ENCODE results near the gene DENND11. TPM values are rescaled to one million over a fixed set of nuclear protein-coding genes. Genes with fewer than 3 reads are reported as not detected.
"Not testable (repeated sequence)": the region's sequence is repeated elsewhere in the genome, so short reads cannot be mapped to it uniquely, and the experiment has no call there.

Gene DENND11
- total RNA-seq, 2 donors from 2014 or later, result 43.2 to 48.7 TPM

DNA sequence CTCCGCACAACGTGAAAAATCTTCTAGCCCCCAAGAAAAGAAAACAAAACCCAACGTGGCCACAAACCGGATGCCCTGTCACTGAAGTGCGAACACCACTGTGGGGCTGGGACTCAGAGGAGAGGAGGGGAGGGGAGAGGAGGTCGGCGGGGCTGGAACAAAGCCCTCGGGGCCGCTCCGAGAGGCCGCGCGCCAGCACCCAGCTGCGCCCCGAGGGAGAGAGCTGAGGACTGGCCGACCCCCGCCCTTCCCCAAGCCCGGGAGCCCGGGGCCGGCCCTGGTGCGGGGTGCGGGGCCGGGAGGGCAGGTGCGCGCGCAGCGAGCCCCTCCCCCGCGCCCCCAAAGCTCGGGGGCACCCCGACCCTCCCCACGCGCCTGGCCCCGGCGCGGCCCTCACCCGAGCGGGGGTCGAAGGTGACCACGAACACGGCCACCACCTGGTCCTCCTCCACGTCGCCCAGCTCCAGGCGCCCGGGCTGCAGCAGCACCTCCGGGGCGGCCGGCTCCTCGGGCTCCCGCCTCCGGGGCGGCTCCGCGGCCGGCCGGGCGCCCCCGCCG lies 398 bp downstream of the DENND11 start:
- H3K27me3 Mint-ChIP-seq (ENCODE audit: low read depth), result peaks cover 13% of the 10 kb centered on the region
- peak overlapping the region; percentile 76 to 79 for H3K4me3 Mint-ChIP-seq
- ATAC-seq (replicated peaks in 1 of 2) (peak; percentile 88 to 91), DNase-seq (peak; percentile 69 to 81)
- H3K4me1 Mint-ChIP-seq (ENCODE audit: low read depth), result peaks cover 50% of the 10 kb centered on the region
- H3K27ac Mint-ChIP-seq, result no peak overlapping the region
- H3K9me3 Mint-ChIP-seq, result no peaks in the 10 kb centered on the region
- H3K36me3 Mint-ChIP-seq (ENCODE audit: insufficient read depth in 2 of 2), result peaks cover 2 to 4% of the 10 kb centered on the region in 2 donors

DNA sequence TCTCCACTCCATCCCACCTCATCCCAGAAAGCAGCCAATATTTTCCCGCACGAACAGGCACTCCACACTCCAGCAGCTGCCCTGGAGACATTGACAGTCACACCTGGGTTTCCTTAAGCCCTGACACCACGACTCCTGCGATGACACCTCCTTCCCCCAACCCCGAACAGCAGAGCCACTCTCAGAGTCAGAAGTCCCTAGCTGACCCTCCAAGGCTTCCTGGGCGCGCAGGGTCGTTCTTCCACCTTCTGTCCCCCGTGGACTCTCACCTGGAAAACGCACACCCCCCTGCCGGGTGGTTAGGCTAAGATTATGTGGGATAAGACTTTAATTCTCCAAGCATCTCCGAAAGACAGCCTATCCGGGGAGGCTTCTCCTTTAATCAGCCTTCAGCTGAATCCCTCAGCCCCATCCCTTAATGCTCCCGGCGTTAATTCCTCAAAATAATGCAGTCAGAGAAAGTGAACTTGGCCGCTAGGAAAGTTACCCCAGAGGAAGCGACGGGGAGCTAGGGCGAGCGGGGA lies 1.1 kb downstream of the DENND11 start:
- Mint-ChIP-seq H3K4me3 (peak overlapping the region; percentile 62 to 79), H3K27me3 (ENCODE audit: low read depth) (peaks cover 13% of the 10 kb centered on the region), H3K36me3 (ENCODE audit: insufficient read depth in 2 of 2) (peaks cover 2 to 4% of the 10 kb centered on the region in 2 donors), H3K9me3 (no peaks in the 10 kb centered on the region), H3K4me1 (ENCODE audit: low read depth) (peaks cover 55% of the 10 kb centered on the region), H3K27ac (peak overlapping the region; percentile 34)
- ATAC-seq (replicated peaks in 1 of 2), result no peak
- DNase-seq, result peak; percentile 13 to 16

DNA sequence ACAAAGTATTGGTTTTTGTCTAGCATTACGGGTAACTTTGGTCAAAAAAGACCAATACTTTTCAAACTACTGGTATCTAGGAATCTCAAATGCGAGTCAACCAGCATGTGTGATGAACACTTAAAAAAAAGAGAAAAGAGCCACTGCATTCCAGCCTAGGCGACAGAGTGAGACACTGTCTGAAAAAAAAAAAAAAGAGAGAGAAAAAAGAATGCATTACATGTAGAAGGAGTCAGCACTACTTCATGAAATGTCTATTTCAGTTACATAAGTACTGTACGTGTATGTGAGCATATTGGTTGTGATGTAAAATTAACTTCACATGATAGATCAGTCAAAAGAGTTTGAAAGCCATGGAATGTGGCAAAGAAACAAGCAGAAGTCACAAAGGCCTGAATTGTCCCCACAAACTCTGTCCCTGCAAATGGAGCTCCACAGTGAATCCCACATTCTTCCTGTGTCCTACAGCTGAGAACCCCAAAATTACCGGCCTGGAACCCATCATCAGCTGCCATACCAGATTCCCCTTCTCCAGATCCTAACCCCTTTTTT lies 1.6 kb downstream of the DENND11 start:
- peak overlapping the region; percentile 58 for H3K27ac Mint-ChIP-seq
- H3K4me3 Mint-ChIP-seq, result peak overlapping the region; percentile 62 to 79
- ATAC-seq (replicated peaks in 1 of 2) (no peak), DNase-seq (no peak)
- H3K36me3 Mint-ChIP-seq (ENCODE audit: insufficient read depth in 2 of 2), result peaks cover 2 to 4% of the 10 kb centered on the region in 2 donors
- peaks cover 58% of the 10 kb centered on the region for H3K4me1 Mint-ChIP-seq (ENCODE audit: low read depth)
- peaks cover 13% of the 10 kb centered on the region for H3K27me3 Mint-ChIP-seq (ENCODE audit: low read depth)
- H3K9me3 Mint-ChIP-seq, result no peaks in the 10 kb centered on the region

DNA sequence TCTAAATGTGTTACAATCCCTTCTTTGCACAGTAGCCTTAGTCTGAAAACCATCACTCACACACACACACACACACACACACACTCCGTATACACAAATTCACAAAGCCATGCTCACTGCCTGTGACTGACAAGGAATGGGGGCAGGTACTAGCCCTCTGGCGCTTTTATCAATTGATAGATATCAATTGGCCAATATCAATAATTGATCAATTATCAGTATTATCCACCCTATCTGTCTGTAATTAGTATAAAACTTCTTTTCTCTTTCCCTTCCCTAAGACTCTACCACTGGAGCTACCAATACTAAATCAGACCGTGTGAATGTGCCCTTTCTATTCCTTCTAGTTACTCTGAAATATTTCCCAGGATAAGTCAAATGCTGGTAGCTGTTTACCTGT lies 2.1 kb downstream of the DENND11 start:
- DNase-seq, result no peak
- H3K36me3 Mint-ChIP-seq (ENCODE audit: insufficient read depth in 2 of 2), result peaks cover 2 to 4% of the 10 kb centered on the region in 2 donors
- H3K27ac Mint-ChIP-seq, result peak overlapping the region; percentile 58
- H3K4me1 Mint-ChIP-seq (ENCODE audit: low read depth), result peaks cover 58% of the 10 kb centered on the region
- H3K9me3 Mint-ChIP-seq, result no peaks in the 10 kb centered on the region
- H3K4me3 Mint-ChIP-seq, result peak overlapping the region; percentile 62 to 79
- no peak for ATAC-seq (replicated peaks in 1 of 2)
- H3K27me3 Mint-ChIP-seq (ENCODE audit: low read depth), result peaks cover 13% of the 10 kb centered on the region

DNA sequence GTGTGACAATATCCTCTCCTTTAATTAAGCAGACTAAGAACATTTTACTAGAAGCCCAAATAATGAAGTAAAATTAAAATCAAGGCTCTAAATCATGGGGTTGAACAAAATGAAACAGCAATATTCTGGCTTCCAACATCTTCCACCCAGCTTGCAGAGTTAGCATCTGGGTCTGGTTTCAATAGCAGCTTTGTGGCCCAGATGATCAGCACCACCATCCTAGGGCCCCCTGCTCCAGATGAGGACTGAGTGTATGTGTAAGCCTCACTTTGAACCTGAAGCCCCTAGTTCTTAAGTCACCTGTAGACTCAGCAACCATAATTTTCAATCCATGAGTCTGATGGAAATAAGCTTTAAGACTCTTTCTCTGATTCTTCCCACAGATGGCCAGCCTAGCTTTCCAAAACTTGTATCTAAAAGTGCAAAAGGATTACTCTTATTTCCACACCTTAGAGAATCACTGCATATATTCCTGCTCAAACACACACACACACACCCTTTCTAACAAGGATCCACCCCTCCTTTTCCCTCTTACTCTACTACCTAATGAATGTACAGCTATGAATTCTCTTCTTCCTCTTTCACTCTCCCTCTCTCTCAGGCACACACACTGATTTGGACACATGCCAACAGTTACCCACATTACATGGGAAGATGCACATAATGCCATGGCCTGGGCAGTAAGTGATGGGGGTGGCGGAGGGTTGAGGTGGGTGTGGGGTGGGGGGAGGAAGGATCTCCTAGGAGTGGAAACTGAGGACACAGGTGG lies 3.5 kb downstream of the DENND11 start:
- DNase-seq (no peak), ATAC-seq (replicated peaks in 1 of 2) (no peak)
- Mint-ChIP-seq H3K4me1 (ENCODE audit: low read depth) (peaks cover 67% of the 10 kb centered on the region), H3K27me3 (ENCODE audit: low read depth) (peaks cover 4% of the 10 kb centered on the region), H3K9me3 (no peaks in the 10 kb centered on the region), H3K4me3 (no peak overlapping the region), H3K27ac (no peak overlapping the region), H3K36me3 (ENCODE audit: insufficient read depth in 2 of 2) (peaks cover 2 to 4% of the 10 kb centered on the region in 2 donors)

DNA sequence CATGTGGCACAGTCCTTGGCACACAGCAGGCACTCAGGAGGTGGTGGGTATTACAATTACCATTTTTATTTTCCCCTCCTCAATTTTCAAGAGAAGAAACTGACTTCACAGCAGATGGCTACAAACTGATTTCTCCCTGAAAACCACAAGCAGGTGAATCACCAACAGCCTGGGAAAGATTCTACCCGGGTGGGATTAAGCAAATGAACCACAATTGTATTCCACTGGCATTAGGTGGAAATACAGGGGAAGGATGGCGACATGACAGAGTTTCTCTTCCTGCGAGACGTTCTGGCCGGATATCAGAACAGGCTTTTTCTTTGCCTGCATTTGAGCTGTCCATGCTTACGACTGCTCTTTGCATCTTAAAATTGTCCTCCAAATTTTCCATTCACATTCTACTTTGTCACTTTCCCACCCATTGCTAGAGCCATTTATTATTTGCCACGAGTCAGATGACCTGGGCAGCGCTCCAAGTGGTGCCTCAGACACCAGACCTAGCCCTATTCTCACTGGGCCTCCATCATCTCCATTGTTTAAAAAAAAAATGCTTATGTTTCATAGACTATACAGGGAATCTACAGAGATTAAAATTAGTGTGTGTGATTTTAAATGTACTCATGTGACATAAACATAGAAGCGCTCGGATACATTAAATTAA lies 4.6 kb downstream of the DENND11 start:
- no peak overlapping the region for H3K27ac Mint-ChIP-seq
- DNase-seq, result no peak
- peaks cover 2 to 4% of the 10 kb centered on the region in 2 donors for H3K36me3 Mint-ChIP-seq (ENCODE audit: insufficient read depth in 2 of 2)
- H3K4me1 Mint-ChIP-seq (ENCODE audit: low read depth), result peaks cover 66% of the 10 kb centered on the region
- no peaks in the 10 kb centered on the region for H3K9me3 Mint-ChIP-seq
- no peaks in the 10 kb centered on the region for H3K27me3 Mint-ChIP-seq (ENCODE audit: low read depth)
- no peak for ATAC-seq (replicated peaks in 1 of 2)
- no peak overlapping the region for H3K4me3 Mint-ChIP-seq

DNA sequence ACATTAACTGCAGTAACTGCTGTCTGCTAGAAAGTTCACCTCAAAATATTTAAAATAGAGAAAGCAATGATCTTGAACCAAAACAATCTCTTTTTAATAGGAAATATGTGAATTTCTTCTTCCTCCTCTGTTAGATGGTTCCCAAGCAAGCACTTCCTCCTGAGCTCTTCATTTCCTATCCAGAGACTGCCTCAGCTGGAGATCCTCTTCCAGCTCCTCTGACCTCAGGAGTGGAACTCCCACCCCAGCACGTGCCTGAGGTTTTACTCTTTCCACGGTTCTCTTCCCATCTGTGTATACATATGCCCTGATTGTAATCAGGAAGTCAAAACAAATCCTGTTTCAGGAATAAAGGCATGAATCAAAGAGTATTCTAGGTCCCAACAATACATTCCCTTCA lies 5.6 kb downstream of the DENND11 start:
- no peak overlapping the region for H3K27ac Mint-ChIP-seq
- no peak for DNase-seq
- H3K36me3 Mint-ChIP-seq (ENCODE audit: insufficient read depth in 2 of 2), result peaks cover under 1 to 4% of the 10 kb centered on the region in 2 donors
- H3K9me3 Mint-ChIP-seq, result no peaks in the 10 kb centered on the region
- no peak overlapping the region for H3K4me3 Mint-ChIP-seq
- H3K27me3 Mint-ChIP-seq (ENCODE audit: low read depth), result no peaks in the 10 kb centered on the region
- no peak for ATAC-seq (replicated peaks in 1 of 2)
- peaks cover 64% of the 10 kb centered on the region for H3K4me1 Mint-ChIP-seq (ENCODE audit: low read depth)

DNA sequence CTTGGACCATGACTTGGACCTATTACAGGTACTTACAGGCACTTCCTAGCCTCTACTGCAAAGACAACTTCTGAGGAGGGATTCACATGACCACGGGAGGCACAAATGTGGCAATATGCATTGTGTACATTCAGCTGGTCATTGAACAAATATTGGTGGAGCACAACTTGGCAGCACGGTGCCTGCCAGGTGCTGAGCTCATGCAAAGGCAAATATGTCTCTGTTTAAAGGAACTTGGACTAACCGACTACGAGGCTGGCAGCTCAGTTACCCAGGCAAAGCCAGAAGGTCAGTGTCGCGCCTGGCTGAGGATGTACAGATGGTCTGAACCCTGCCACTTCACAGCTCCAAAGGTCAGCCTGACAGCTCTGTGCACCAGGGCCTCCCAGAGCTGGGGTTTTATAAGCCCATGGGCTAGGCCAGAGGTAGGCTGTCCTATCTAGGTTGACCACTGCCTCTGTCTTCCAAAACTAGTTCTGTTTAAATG lies 6.1 kb downstream of the DENND11 start:
- no peak overlapping the region for H3K4me3 Mint-ChIP-seq
- H3K4me1 Mint-ChIP-seq (ENCODE audit: low read depth), result peaks cover 61% of the 10 kb centered on the region
- no peak for DNase-seq
- no peaks in the 10 kb centered on the region for H3K27me3 Mint-ChIP-seq (ENCODE audit: low read depth)
- H3K27ac Mint-ChIP-seq, result no peak overlapping the region
- no peaks in the 10 kb centered on the region for H3K9me3 Mint-ChIP-seq
- H3K36me3 Mint-ChIP-seq (ENCODE audit: insufficient read depth in 2 of 2), result peaks cover 0 to 4% of the 10 kb centered on the region in 2 donors
- no peak for ATAC-seq (replicated peaks in 1 of 2)

DNA sequence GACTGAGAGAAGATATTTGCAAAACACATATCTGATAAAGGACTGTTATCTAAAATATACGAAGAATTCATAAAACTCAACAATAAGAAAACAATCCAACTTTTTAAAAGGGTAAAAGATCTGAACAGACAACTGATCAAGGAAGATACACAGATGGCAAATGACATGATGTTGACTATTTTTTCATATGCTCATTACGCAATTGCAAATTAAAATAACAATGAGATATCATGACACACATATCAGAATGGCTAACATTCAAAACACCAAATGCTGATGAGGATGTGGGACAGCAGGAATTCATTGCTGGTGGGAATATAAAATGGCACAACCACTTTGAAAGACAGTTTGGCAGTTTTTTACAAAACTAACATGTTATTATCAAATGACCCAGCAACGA lies 8.9 kb downstream of the DENND11 start:
- DNase-seq (no peak), ATAC-seq (replicated peaks in 1 of 2) (no peak)
- Mint-ChIP-seq H3K36me3 (ENCODE audit: insufficient read depth in 2 of 2) (no peaks in the 10 kb centered on the region), H3K4me1 (ENCODE audit: low read depth) (peaks cover 34% of the 10 kb centered on the region), H3K4me3 (no peak overlapping the region), H3K27me3 (ENCODE audit: low read depth) (no peaks in the 10 kb centered on the region), H3K27ac (no peak overlapping the region), H3K9me3 (no peaks in the 10 kb centered on the region)

DNA sequence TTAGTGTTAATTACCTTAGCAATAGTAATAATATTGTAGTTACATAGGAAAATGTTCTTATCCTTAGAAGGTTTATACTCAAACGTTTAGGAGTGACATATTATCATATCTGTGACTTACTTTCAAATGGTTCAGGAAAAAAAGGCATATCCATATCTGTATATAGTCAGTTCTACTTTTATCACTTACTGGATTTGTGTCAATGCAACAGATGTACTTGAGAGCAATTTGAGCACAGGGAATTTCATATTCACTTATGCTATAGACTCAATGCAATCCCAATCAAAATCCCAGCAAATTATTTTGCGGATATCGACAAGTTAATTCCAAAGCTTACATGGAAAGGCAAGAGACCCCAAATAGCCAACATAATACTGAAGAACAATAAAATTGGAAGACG lies 10.0 kb downstream of the DENND11 start:
- Mint-ChIP-seq H3K27ac (peak overlapping the region; percentile 58), H3K4me1 (ENCODE audit: low read depth) (peaks cover 25% of the 10 kb centered on the region)

DNA sequence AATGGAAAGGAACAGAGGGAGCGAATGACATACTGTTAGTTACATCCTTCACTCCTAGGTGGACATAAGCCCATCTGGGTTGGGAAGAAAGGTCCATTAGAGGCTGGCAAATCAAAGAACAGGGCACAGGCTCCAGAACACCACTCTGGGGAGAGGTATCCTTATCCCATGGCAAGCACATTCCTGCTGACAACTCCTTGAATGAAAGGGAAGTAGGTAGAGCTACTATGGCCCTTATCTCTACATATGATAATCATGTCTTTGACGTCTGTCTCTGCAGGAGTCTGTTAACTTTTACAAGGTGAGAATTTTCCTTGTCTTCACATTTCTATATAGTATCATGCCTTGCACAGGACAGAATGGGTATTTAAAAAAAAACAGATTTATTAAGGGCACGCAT lies 10.4 kb downstream of the DENND11 start:
- peaks cover 25% of the 10 kb centered on the region for H3K4me1 Mint-ChIP-seq (ENCODE audit: low read depth)
- H3K27me3 Mint-ChIP-seq (ENCODE audit: low read depth), result no peaks in the 10 kb centered on the region
- no peaks in the 10 kb centered on the region for H3K9me3 Mint-ChIP-seq

More for the DNA sequence above, 10.0 kb downstream of the DENND11 start:
- no peak for ATAC-seq (replicated peaks in 1 of 2)
- Mint-ChIP-seq H3K4me3 (no peak overlapping the region), H3K27me3 (ENCODE audit: low read depth) (no peaks in the 10 kb centered on the region), H3K9me3 (no peaks in the 10 kb centered on the region), H3K36me3 (ENCODE audit: insufficient read depth in 2 of 2) (peaks cover 0 to 2% of the 10 kb centered on the region in 2 donors)
- DNase-seq, result no peak

DNA sequence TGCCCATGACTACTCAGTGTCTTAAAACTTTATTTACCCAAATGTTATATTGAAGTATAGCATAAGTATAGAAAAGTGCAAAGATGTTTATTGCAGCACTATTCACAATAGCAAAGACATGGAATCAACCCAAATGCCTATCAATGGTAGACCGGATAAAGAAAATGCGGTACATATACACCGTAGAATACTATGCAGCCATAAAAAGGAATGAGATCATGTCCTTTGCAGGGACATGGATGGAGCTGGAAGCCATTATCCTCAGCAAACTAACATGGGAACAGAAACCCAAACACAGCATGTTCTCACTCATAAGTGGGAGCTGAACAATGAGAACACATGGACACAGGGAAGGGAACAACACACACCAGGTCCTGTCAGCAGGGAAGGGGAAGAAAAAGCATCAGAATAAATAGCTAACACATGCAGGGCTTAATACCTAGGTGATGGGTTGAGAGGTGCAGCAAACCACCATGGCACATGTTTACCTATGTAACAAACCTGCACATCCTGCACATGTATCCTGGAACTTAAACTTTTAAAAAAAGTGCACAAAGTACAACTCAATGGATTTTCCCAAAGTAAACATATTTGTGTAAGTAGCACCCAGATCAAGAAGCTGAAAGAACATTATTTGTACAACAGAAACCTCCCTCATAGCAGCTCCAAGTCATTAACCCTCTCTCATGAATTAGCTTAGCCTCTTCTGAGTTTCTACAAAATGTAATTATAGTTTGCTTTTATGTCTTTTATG lies 12.7 kb downstream of the DENND11 start:
- peaks cover 17% of the 10 kb centered on the region for H3K4me1 Mint-ChIP-seq (ENCODE audit: low read depth)
- H3K9me3 Mint-ChIP-seq; H3K4me3 Mint-ChIP-seq; H3K27me3 Mint-ChIP-seq (ENCODE audit: low read depth); ATAC-seq (replicated peaks in 1 of 2); H3K27ac Mint-ChIP-seq; DNase-seq; H3K36me3 Mint-ChIP-seq (ENCODE audit: insufficient read depth in 2 of 2): not testable (repeated sequence)

More for the DNA sequence above, 10.4 kb downstream of the DENND11 start:
- Mint-ChIP-seq H3K4me3 (no peak overlapping the region), H3K27ac (no peak overlapping the region), H3K36me3 (ENCODE audit: insufficient read depth in 2 of 2) (peaks cover 0 to 2% of the 10 kb centered on the region in 2 donors)
- no peak for ATAC-seq (replicated peaks in 1 of 2)
- no peak for DNase-seq
